Smooth muscle cell (in vitro differentiated cells): ENCODE results near the gene HEYL. TPM values are rescaled to one million over a fixed set of nuclear protein-coding genes. Genes with fewer than 3 reads are reported as not detected.

Experiments used
- DNase-seq: peaks from one replicate; lab custom pipeline; 2025; ENCODE audit not compliant: unreplicated experiment; lab: John Stamatoyannopoulos, UW
- H2AFZ ChIP-seq: fragments of 200-600 bp; sonication (generic); 2 replicates; pipeline ENCODE4 v1.6.0; 2016; ENCODE audit warnings: antibody characterized with exemption, low read depth, mild to moderate bottlenecking
- H3F3A ChIP-seq: fragments of 200-600 bp; sonication (generic); 2 replicates; pipeline ENCODE4 v1.6.0; 2017; ENCODE audit warnings: antibody characterized with exemption, low read depth
- H3K27ac ChIP-seq: fragments of 200-600 bp; sonication (generic); 2 replicates; pipeline ENCODE4 v1.5.1; 2016; ENCODE audit warnings: low read depth, mild to moderate bottlenecking
- H3K27me3 ChIP-seq: fragments of 200-600 bp; sonication (generic); 2 replicates; pipeline ENCODE4 v1.6.1; 2016; ENCODE audit warnings: low read depth, mild to moderate bottlenecking
- H3K36me3 ChIP-seq: fragments of 200-600 bp; sonication (generic); 2 replicates; pipeline ENCODE4 v1.5.1; 2016; ENCODE audit warnings: low read depth
- H3K4me1 ChIP-seq: fragments of 200-600 bp; sonication (generic); 2 replicates; pipeline ENCODE4 v1.5.1; 2016; ENCODE audit warnings: low read depth
- H3K4me2 ChIP-seq: fragments of 200-600 bp; sonication (generic); 2 replicates; pipeline ENCODE4 v1.6.0; 2016; ENCODE audit warnings: mild to moderate bottlenecking
- H3K4me3 ChIP-seq: fragments of 200-600 bp; sonication (generic); 2 replicates; pipeline ENCODE4 v1.5.1; 2016; ENCODE audit warnings: mild to moderate bottlenecking
- H3K79me2 ChIP-seq: fragments of 200-600 bp; sonication (generic); 2 replicates; pipeline ENCODE4 v1.6.0; 2016; ENCODE audit warnings: low read depth, mild to moderate bottlenecking
- H3K9ac ChIP-seq: fragments of 200-600 bp; sonication (generic); 2 replicates; pipeline ENCODE4 v1.6.0; 2016; ENCODE audit warnings: low read depth
- H3K9me3 ChIP-seq: fragments of 200-600 bp; sonication (generic); replicated peaks from 2 replicates; pipeline ENCODE4 v1.5.1; 2016; ENCODE audit warnings: low read depth
- H4K20me1 ChIP-seq: fragments of 200-600 bp; sonication (generic); 2 replicates; pipeline ENCODE4 v1.6.0; 2016; ENCODE audit warnings: low read depth
- CTCF ChIP-seq: fragments of 200-600 bp; sonication (generic); IDR thresholded peaks from 2 replicates; pipeline ENCODE4 v1.5.1; 2017; ENCODE audit warnings: borderline replicate concordance, mild to moderate bottlenecking, antibody characterized with exemption; ENCODE audit not compliant: insufficient read depth, poor library complexity, severe bottlenecking
- WGBS: methylation state at CpG from one replicate; pipeline ENCODE4 v1.1.7; 2016; ENCODE audit warnings: low lambda C conversion rate; 5-methylcytosine and 5-hydroxymethylcytosine counted together
- polyA plus RNA-seq: library from polyadenylated mRNA; unstranded; fragments of >200 nt; fragmentation: Nextera tagmentation; extraction: Ambion mirVana; gene quantifications from 2 replicates; pipeline ENCODE4 v1.2.1, GENCODE V29; 2016
- total RNA-seq: library from RNA; depleted of rRNA; stranded (reverse); fragments of >200 nt; gene quantifications from 2 replicates; pipeline ENCODE4 v1.2.3, GENCODE V29; 2014

Gene HEYL
- total and polyA plus RNA-seq, 2 experiments from 2014 or later: 7.8 to 16.5 TPM

GRCh38 chr1:39675220-39675619 lies 35.8 kb upstream of the HEYL start:
- H3K4me1 ChIP-seq: no peaks in the 10 kb centered on the region
- H3K27me3 ChIP-seq: peaks cover 92% of the 10 kb centered on the region
- no peak for DNase-seq
- no peaks in the 10 kb centered on the region for H3K79me2 ChIP-seq
- H4K20me1 ChIP-seq: no peaks in the 10 kb centered on the region
- no peaks in the 10 kb centered on the region for H3K36me3 ChIP-seq
- TF ChIP-seq CTCF: no peak
- H3K9ac ChIP-seq: no peak overlapping the region
- no peak overlapping the region for H3K4me2 ChIP-seq
- no peak overlapping the region for H3K27ac ChIP-seq
- WGBS: 81% methylated on average over 1 of the region's 1 CpG
- no peak overlapping the region for H3K4me3 ChIP-seq
- H2AFZ ChIP-seq: no peak overlapping the region
- H3K9me3 ChIP-seq: no peaks in the 10 kb centered on the region
- no peaks in the 10 kb centered on the region for H3F3A ChIP-seq

- Histone ChIP-seq H3K4me3 (no peak overlapping the region), H3K36me3 (no peaks in the 10 kb centered on the region), H4K20me1 (no peaks in the 10 kb centered on the region), H3K4me2 (no peak overlapping the region), H3K9ac (no peak overlapping the region), H3K27me3 (peaks cover 92% of the 10 kb centered on the region), H3F3A (no peaks in the 10 kb centered on the region), H2AFZ (no peak overlapping the region), H3K9me3 (no peaks in the 10 kb centered on the region), H3K27ac (no peak overlapping the region), H3K4me1 (no peaks in the 10 kb centered on the region), H3K79me2 (no peaks in the 10 kb centered on the region)
- 68% methylated on average over 3 of the region's 3 CpGs for WGBS
- DNase-seq: no peak
- TF ChIP-seq CTCF: no peak
Observed at GRCh38 chr1:39673215-39673614, 33.8 kb upstream of the HEYL start.

- H3K4me1 ChIP-seq: no peaks in the 10 kb centered on the region
- no peaks in the 10 kb centered on the region for H3K36me3 ChIP-seq
- no peaks in the 10 kb centered on the region for H3K9me3 ChIP-seq
- peak overlapping the region; percentile 52 for H3K4me3 ChIP-seq
- H3K4me2 ChIP-seq: peak overlapping the region; percentile 90
- no peak overlapping the region for H3K9ac ChIP-seq
- H3F3A ChIP-seq: no peaks in the 10 kb centered on the region
- 14% methylated on average over 12 of the region's 12 CpGs for WGBS
- no peak overlapping the region for H2AFZ ChIP-seq
- peaks cover 92% of the 10 kb centered on the region for H3K27me3 ChIP-seq
- DNase-seq: no peak
- H3K79me2 ChIP-seq: no peaks in the 10 kb centered on the region
- H4K20me1 ChIP-seq: no peaks in the 10 kb centered on the region
- TF ChIP-seq CTCF: peak; percentile 35
- H3K27ac ChIP-seq: no peak overlapping the region
Observed at GRCh38 chr1:39672551-39672947, 33.1 kb upstream of the HEYL start.

GRCh38 chr1:39671793-39672550 lies 32.5 kb upstream of the HEYL start, which contains the start of gene NT5C1A:
NT5C1A (minus strand) TSS chr1:39672107; CDS start chr1:39672038, 69 bp downstream.
- Histone ChIP-seq H3K9ac (no peak within 1 kb of the TSS), H3F3A (no peaks in the 10 kb centered on the region)
- WGBS: 3% methylated on average over 54 of the region's 55 CpGs

More at GRCh38 chr1:39671793-39672550, 32.5 kb upstream of the HEYL start, which contains the start of gene NT5C1A:
- no peak within 1 kb of the TSS for H2AFZ ChIP-seq
- H3K4me3 ChIP-seq: peak within 1 kb of the TSS; percentile 52
- H3K9me3 ChIP-seq: no peaks in the 10 kb centered on the region
- no peaks in the 10 kb centered on the region for H3K79me2 ChIP-seq
- no peaks in the 10 kb centered on the region for H4K20me1 ChIP-seq
- no peak for TF ChIP-seq CTCF
- H3K4me2 ChIP-seq: peak within 1 kb of the TSS; percentile 90
- DNase-seq: no peak
- peaks cover 92% of the 10 kb centered on the region for H3K27me3 ChIP-seq
- no peak within 1 kb of the TSS for H3K27ac ChIP-seq
- no peaks in the 10 kb centered on the region for H3K36me3 ChIP-seq
- no peaks in the 10 kb centered on the region for H3K4me1 ChIP-seq
